ENCODE results near the gene KRTAP10-12.

KRTAP10-12 gene

DNA sequence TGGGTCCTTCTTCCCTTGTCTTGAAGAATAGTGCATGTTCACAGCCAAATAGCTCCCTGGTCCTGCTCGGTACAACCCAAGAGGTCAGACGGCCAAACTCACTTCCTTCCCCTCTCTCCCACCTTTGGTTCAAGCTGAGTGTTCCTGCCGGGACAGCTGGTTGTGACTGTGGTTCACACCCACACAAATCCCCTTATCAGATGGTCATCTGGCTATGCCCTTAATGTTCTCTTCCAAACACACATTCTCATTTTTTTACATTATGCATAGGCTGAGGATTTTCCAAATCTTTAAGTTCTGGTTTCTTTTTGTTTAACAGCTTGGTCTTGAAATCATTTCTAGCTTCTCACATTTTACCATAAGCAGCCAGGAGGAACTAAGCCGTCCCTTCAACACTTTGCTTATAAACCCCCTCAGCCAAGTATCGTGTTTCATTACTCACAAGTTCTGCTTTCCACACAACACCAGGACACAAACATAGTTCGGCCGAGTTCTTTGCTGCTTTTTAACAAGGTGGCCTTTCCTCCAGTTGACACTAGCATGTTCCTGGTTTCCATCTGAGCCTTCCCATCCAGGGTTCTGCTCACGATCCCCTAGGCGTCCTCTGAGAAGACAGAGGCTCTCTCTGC, 34.1 kb downstream of the KRTAP10-12 start:
- no peak for ATAC-seq
- TF ChIP-seq TCF4 (CRISPR knock-in tag; IDR thresholded peaks at IDR 0.05; ENCODE audit: borderline replicate concordance): no peak
- no peak for TF ChIP-seq ISL1 (CRISPR knock-in tag; IDR thresholded peaks at IDR 0.05)
- no peak for TF ChIP-seq SNAI2 (CRISPR knock-in tag; IDR thresholded peaks at IDR 0.05)
- TF ChIP-seq ZFP30 (CRISPR knock-in tag; IDR thresholded peaks at IDR 0.05): no peak
- TF ChIP-seq, protein P1, sequence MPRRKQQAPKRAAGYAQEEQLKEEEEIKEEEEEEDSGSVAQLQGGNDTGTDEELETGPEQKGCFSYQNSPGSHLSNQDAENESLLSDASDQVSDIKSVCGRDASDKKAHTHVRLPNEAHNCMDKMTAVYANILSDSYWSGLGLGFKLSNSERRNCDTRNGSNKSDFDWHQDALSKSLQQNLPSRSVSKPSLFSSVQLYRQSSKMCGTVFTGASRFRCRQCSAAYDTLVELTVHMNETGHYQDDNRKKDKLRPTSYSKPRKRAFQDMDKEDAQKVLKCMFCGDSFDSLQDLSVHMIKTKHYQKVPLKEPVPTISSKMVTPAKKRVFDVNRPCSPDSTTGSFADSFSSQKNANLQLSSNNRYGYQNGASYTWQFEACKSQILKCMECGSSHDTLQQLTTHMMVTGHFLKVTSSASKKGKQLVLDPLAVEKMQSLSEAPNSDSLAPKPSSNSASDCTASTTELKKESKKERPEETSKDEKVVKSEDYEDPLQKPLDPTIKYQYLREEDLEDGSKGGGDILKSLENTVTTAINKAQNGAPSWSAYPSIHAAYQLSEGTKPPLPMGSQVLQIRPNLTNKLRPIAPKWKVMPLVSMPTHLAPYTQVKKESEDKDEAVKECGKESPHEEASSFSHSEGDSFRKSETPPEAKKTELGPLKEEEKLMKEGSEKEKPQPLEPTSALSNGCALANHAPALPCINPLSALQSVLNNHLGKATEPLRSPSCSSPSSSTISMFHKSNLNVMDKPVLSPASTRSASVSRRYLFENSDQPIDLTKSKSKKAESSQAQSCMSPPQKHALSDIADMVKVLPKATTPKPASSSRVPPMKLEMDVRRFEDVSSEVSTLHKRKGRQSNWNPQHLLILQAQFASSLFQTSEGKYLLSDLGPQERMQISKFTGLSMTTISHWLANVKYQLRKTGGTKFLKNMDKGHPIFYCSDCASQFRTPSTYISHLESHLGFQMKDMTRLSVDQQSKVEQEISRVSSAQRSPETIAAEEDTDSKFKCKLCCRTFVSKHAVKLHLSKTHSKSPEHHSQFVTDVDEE (CRISPR knock-in tag; IDR thresholded peaks at IDR 0.05): no peak
- TF ChIP-seq BACH2 (CRISPR knock-in tag; IDR thresholded peaks at IDR 0.05; ENCODE audit: borderline replicate concordance): no peak
- no peak for TF ChIP-seq CSDC2 (CRISPR knock-in tag; IDR thresholded peaks at IDR 0.05)
- no peak for TF ChIP-seq TOX (CRISPR knock-in tag; IDR thresholded peaks at IDR 0.05; ENCODE audit: borderline replicate concordance)
- TF ChIP-seq, protein P2, sequence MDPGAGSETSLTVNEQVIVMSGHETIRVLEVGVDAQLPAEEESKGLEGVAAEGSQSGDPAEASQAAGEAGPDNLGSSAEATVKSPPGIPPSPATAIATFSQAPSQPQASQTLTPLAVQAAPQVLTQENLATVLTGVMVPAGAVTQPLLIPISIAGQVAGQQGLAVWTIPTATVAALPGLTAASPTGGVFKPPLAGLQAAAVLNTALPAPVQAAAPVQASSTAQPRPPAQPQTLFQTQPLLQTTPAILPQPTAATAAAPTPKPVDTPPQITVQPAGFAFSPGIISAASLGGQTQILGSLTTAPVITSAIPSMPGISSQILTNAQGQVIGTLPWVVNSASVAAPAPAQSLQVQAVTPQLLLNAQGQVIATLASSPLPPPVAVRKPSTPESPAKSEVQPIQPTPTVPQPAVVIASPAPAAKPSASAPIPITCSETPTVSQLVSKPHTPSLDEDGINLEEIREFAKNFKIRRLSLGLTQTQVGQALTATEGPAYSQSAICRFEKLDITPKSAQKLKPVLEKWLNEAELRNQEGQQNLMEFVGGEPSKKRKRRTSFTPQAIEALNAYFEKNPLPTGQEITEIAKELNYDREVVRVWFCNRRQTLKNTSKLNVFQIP (CRISPR knock-in tag; IDR thresholded peaks at IDR 0.05; ENCODE audit: borderline replicate concordance, low read depth): no peak
- TF ChIP-seq, protein P3, sequence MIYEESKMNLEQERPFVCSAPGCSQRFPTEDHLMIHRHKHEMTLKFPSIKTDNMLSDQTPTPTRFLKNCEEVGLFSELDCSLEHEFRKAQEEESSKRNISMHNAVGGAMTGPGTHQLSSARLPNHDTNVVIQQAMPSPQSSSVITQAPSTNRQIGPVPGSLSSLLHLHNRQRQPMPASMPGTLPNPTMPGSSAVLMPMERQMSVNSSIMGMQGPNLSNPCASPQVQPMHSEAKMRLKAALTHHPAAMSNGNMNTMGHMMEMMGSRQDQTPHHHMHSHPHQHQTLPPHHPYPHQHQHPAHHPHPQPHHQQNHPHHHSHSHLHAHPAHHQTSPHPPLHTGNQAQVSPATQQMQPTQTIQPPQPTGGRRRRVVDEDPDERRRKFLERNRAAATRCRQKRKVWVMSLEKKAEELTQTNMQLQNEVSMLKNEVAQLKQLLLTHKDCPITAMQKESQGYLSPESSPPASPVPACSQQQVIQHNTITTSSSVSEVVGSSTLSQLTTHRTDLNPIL (CRISPR knock-in tag; IDR thresholded peaks at IDR 0.05; ENCODE audit: low read depth): no peak
- no peak for TF ChIP-seq RARB (CRISPR knock-in tag; IDR thresholded peaks at IDR 0.05)
- no peak for TF ChIP-seq ARNTL (CRISPR knock-in tag; IDR thresholded peaks at IDR 0.05; ENCODE audit: borderline replicate concordance, low read depth)
- no peak for TF ChIP-seq PPARA (CRISPR knock-in tag; IDR thresholded peaks at IDR 0.05; ENCODE audit: borderline replicate concordance)

DNA sequence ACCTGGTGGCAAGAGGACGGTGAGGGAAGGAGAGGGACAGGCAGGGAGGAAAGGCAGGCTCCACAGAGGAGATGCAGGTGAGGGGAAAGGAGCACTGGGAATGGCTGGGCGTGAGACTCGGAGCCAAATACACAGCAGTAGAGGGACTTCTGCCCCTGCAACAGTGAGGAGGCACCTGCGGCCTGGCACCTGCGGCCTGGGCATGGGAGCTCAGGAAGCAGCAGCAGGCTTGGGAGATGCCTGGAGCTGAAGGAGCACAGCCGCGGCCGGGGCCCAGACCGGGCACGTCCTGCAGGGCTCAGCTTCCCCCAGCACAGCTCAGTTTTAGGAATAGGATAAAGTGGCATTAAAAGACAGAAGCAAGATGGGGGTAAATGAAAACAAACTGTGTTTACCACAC, 35.3 kb downstream of the KRTAP10-12 start:
- ATAC-seq: no peak
- TF ChIP-seq ZNF565 (CRISPR knock-in tag; conservative IDR thresholded peaks at IDR 0.05; ENCODE audit: low read depth) (no peak), ZFP30 (CRISPR knock-in tag; IDR thresholded peaks at IDR 0.05) (no peak), ZNF70 (CRISPR knock-in tag; IDR thresholded peaks at IDR 0.05) (no peak), SNAI2 (CRISPR knock-in tag; IDR thresholded peaks at IDR 0.05) (no peak), TCF4 (CRISPR knock-in tag; IDR thresholded peaks at IDR 0.05; ENCODE audit: borderline replicate concordance) (no peak)

DNA sequence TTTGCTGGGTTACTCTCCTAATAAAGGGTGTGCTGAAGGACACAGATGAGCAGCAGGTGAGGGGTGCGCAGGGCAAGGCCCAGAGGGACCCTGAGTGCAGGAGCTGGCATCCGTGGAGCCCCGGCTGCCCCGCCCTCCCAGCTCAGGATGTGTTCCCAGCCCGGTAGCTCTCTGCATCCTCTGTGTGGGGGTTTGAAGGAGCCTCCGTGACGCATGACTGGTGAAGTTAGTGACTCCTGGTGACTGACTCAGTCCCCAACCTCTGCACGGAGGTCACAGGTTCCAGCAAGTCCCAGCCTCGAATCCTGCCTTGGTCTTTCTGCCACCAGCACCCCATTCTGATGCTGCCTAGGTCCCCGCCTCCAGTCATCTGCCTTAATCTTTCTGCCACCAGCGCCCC, 36.0 kb downstream of the KRTAP10-12 start:
- no peak for ATAC-seq
- no peak for TF ChIP-seq GLIS3 (CRISPR knock-in tag; IDR thresholded peaks at IDR 0.05)
- no peak for TF ChIP-seq ZFP3 (CRISPR knock-in tag; IDR thresholded peaks at IDR 0.05)
- TF ChIP-seq, protein P4, sequence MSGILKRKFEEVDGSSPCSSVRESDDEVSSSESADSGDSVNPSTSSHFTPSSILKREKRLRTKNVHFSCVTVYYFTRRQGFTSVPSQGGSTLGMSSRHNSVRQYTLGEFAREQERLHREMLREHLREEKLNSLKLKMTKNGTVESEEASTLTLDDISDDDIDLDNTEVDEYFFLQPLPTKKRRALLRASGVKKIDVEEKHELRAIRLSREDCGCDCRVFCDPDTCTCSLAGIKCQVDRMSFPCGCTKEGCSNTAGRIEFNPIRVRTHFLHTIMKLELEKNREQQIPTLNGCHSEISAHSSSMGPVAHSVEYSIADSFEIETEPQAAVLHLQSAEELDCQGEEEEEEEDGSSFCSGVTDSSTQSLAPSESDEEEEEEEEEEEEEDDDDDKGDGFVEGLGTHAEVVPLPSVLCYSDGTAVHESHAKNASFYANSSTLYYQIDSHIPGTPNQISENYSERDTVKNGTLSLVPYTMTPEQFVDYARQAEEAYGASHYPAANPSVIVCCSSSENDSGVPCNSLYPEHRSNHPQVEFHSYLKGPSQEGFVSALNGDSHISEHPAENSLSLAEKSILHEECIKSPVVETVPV (CRISPR knock-in tag; IDR thresholded peaks at IDR 0.05): no peak
- TF ChIP-seq ZC3H10 (CRISPR knock-in tag; IDR thresholded peaks at IDR 0.05): no peak
- no peak for TF ChIP-seq CSDC2 (CRISPR knock-in tag; IDR thresholded peaks at IDR 0.05)
- TF ChIP-seq ARNTL (CRISPR knock-in tag; IDR thresholded peaks at IDR 0.05; ENCODE audit: borderline replicate concordance, low read depth): no peak
- no peak for TF ChIP-seq ZFP30 (CRISPR knock-in tag; IDR thresholded peaks at IDR 0.05)
- no peak for TF ChIP-seq PPARA (CRISPR knock-in tag; IDR thresholded peaks at IDR 0.05; ENCODE audit: borderline replicate concordance)
- TF ChIP-seq ZNF70 (CRISPR knock-in tag; IDR thresholded peaks at IDR 0.05): no peak
- TF ChIP-seq SNAI2 (CRISPR knock-in tag; IDR thresholded peaks at IDR 0.05): no peak
- TF ChIP-seq ESRRG (CRISPR knock-in tag; IDR thresholded peaks at IDR 0.05): no peak
- TF ChIP-seq, protein P5, sequence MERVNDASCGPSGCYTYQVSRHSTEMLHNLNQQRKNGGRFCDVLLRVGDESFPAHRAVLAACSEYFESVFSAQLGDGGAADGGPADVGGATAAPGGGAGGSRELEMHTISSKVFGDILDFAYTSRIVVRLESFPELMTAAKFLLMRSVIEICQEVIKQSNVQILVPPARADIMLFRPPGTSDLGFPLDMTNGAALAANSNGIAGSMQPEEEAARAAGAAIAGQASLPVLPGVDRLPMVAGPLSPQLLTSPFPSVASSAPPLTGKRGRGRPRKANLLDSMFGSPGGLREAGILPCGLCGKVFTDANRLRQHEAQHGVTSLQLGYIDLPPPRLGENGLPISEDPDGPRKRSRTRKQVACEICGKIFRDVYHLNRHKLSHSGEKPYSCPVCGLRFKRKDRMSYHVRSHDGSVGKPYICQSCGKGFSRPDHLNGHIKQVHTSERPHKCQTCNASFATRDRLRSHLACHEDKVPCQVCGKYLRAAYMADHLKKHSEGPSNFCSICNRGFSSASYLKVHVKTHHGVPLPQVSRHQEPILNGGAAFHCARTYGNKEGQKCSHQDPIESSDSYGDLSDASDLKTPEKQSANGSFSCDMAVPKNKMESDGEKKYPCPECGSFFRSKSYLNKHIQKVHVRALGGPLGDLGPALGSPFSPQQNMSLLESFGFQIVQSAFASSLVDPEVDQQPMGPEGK (CRISPR knock-in tag; IDR thresholded peaks at IDR 0.05; ENCODE audit: borderline replicate concordance): no peak

Measured in SK-N-SH treated with all-trans-retinoic acid at 6 μM for 48 hours (cell line).